Heart left ventricle (tissue), 16 donors: ENCODE results near the gene ASCL5. TPM values are rescaled to one million over a fixed set of nuclear protein-coding genes. Genes with fewer than 3 reads are reported as not detected.

Source experiments
- ATAC-seq, 4 donors: fragments of 200-7000 bp; cut with Tn5 transposase; one replicate each; pipeline ENCODE4 v1.9.1; 2020 to 2022; ENCODE audit warnings: moderate library complexity in 4 of 4, mild to moderate bottlenecking in 3 of 4, moderate number of reproducible peaks in 1 of 4
- DNase-seq, 5 donors: peaks; one replicate each; pipeline ENCODE4 v3.0.0-alpha.2; 2020
- H3K27ac ChIP-seq, 12 donors: fragments of 200-600 bp; sonication (generic) in 4 of 12; one replicate each; pipeline versions ENCODE4 v1.5.0 to v1.8.0; 2016 to 2022; ENCODE audit warnings: mild to moderate bottlenecking in 2 of 12
- H3K27me3 ChIP-seq, 9 donors: fragments of 200-600 bp; sonication (generic) in 2 of 9; one replicate each; pipeline versions ENCODE4 v1.5.1 to v1.8.0; 2016 to 2022; ENCODE audit warnings: mild to moderate bottlenecking in 3 of 9
- H3K36me3 ChIP-seq, 9 donors: fragments of 200-600 bp; sonication (generic) in 2 of 9; one replicate each; pipeline versions ENCODE4 v1.5.0 to v1.8.0; 2018 to 2022; ENCODE audit warnings: mild to moderate bottlenecking in 2 of 9
- H3K4me1 ChIP-seq, 12 donors: fragments of 200-600 bp; sonication (generic) in 4 of 12; one replicate each; pipeline versions ENCODE4 v1.5.0 to v1.8.0; 2016 to 2022; ENCODE audit warnings: mild to moderate bottlenecking in 3 of 12
- H3K4me3 ChIP-seq, 12 donors: fragments of 200-600 bp; sonication (generic) in 4 of 12; one replicate each; pipeline versions ENCODE4 v1.5.0 to v1.8.0; 2017 to 2022; ENCODE audit warnings: mild to moderate bottlenecking in 9 of 12, moderate library complexity in 4 of 12
- H3K9me3 ChIP-seq, 12 donors: fragments of 200-600 bp; sonication (generic) in 4 of 12; one replicate each; pipeline versions ENCODE4 v1.5.0 to v1.8.0; 2016 to 2022; ENCODE audit warnings: mild to moderate bottlenecking in 1 of 12
- CTCF ChIP-seq, 12 donors: fragments of 200-600 bp; sonication (generic) in 4 of 12; IDR thresholded peaks; one replicate each; pipeline versions ENCODE4 v1.5.0 to v1.8.0; 2018 to 2022; ENCODE audit warnings: antibody characterized with exemption in 12 of 12, mild to moderate bottlenecking in 5 of 12
- POLR2A ChIP-seq, 2 donors: fragments of 450-650 bp; IDR thresholded peaks; one replicate each; pipeline ENCODE4 v1.6.1; 2017; ENCODE audit warnings: antibody characterized with exemption in 2 of 2, mild to moderate bottlenecking in 2 of 2, moderate library complexity in 2 of 2
- WGBS, 4 donors: extraction: QIAGEN DNeasy Blood & Tissue Kit in 2 of 4; methylation state at CpG; one replicate each; pipeline versions ENCODE4 v1.1.5 to v1.1.7; 2013 to 2018; 5-methylcytosine and 5-hydroxymethylcytosine counted together
- intact Hi-C, 10 donors: fragments of 100-400 bp; cut with DNase I; formaldehyde crosslinking; loops; one replicate each; pipeline versions ENCODE4 v1.11.1 to v1.14.2; 2022
- polyA plus RNA-seq, 2 donors: library from polyadenylated mRNA; stranded (reverse); fragments of 200-250 nt; gene quantifications; one replicate each; pipeline ENCODE4 v1.2.3, GENCODE V29; 2013
- total RNA-seq, 9 donors: library from RNA; depleted of rRNA in 2 of 9; stranded (reverse); fragments of >200 nt in 2 of 9; fragmentation: NEBNext Ultra II Directional in 3 of 9; extraction: Animal tissue kit (Norgen Biotek cat#: 25700) in 3 of 9; gene quantifications; one replicate each; pipeline versions ENCODE4 v1.1.0 to v1.2.4, GENCODE V29; 2016 to 2023
- donor health status: ischemic (EF 13 %, LVEDD 7.1; RV severe dilation, severe dysfunction).
- donor health status: healthy with polysubstance abuse.
- donor health status: DM: no; HTN: yes; CAD: no.
- donor health status: DM: no; HTN: no; CAD: no.
- donor health status: ischemic (EF 25% LVEDD 6.9; RV normal size, moderate dysfunction).
- donor health status: ischemic (EF 25% LVEDD 5.7; RV mildly dilated, moderate dysfunction).
- donor health status: healthy.
- donor health status: DM: yes; HTN: yes; CAD: no.
- donor health status: ischemic (EF 35%, LVEDD 5.7; RV mildly dilated, moderate dysfunction).
- donor health status: nonischemic (EF 11% LVEDD 7.7; RV severe dilation, severe dysfunction).
- donor health status: DM: yes; HTN: yes; CAD: no.
- donor health status: PGD.
- donor health status: ischemic (EF 29% LVEDD 5.4; RV normal size, mild dysfunction).
- donor health status: nonischemic (EF 23%, LVEDD 6.1; RV moderate dilation, normal function).

Gene ASCL5
- total and polyA plus RNA-seq, 11 donors: not detected

- intact Hi-C loops: no loop called here
These were observed 26.6 kb downstream of the ASCL5 start for GRCh38 chr1:201100169-201100930.

GRCh38 chr1:201098992-201099677, 27.8 kb downstream of the ASCL5 start:
- 74 to 83% (median 78%) methylated on average over 5 of the region's 5 CpGs for WGBS, 4 donors
- Histone ChIP-seq H3K27ac (no peak overlapping the region), H3K4me3 (no peak overlapping the region), H3K4me1 (no peaks in the 10 kb centered on the region), H3K36me3 (no peaks in the 10 kb centered on the region), H3K27me3 (no peaks in the 10 kb centered on the region), H3K9me3 (no peaks in the 10 kb centered on the region)
- no peak for DNase-seq
- TF ChIP-seq CTCF (IDR thresholded peaks at IDR 0.05) (no peak), POLR2A (IDR thresholded peaks at IDR 0.05) (no peak)
- no peak for ATAC-seq
- intact Hi-C loops: loop anchor here in 1 of 10 donors (5.0 kb wide), 1 partner anchor 542 kb away; no protein-coding TSS in a partner anchor

More at GRCh38 chr1:201100169-201100930, 26.6 kb downstream of the ASCL5 start:
- Histone ChIP-seq H3K27ac (no peak overlapping the region), H3K4me3 (no peak overlapping the region), H3K4me1 (no peaks in the 10 kb centered on the region), H3K27me3 (no peaks in the 10 kb centered on the region), H3K36me3 (no peaks in the 10 kb centered on the region), H3K9me3 (no peaks in the 10 kb centered on the region)
- no peak for DNase-seq
- WGBS, 4 donors: 89 to 93% (median 90%) methylated on average over 12 of the region's 12 CpGs
- TF ChIP-seq POLR2A (IDR thresholded peaks at IDR 0.05) (no peak), CTCF (IDR thresholded peaks at IDR 0.05) (no peak)
- no peak for ATAC-seq

- Histone ChIP-seq H3K36me3 (no peaks in the 10 kb centered on the region), H3K4me3 (no peak overlapping the region), H3K27me3 (no peaks in the 10 kb centered on the region), H3K4me1 (no peaks in the 10 kb centered on the region), H3K27ac (no peak overlapping the region), H3K9me3 (no peaks in the 10 kb centered on the region)
- DNase-seq: no peak
- intact Hi-C loops: loop anchor here in 1 of 10 donors (5.0 kb wide), 1 partner anchor 540 kb away; no protein-coding TSS in a partner anchor
- ATAC-seq: no peak
- WGBS, 4 donors: 80 to 87% (median 85%) methylated on average over 17 of the region's 17 CpGs
- no peak for TF ChIP-seq CTCF (IDR thresholded peaks at IDR 0.05)
- TF ChIP-seq POLR2A (IDR thresholded peaks at IDR 0.05): no peak
These were observed 29.8 kb downstream of the ASCL5 start for GRCh38 chr1:201096977-201097856.
